HS-27A (cell line): ENCODE data around the gene AIF1.

Source experiments
- DNase-seq: peaks from one replicate; pipeline ENCODE4 v3.0.0-alpha.2; 2012; ENCODE audit warnings: low read depth, missing footprints

AIF1 gene

GRCh38 chr6:31642798-31643570 lies 27.9 kb downstream of the AIF1 start:
- no peak for DNase-seq

GRCh38 chr6:31643818-31644454 lies 28.9 kb downstream of the AIF1 start:
- no peak for DNase-seq

- no peak for DNase-seq
Observed at GRCh38 chr6:31645325-31645724, 30.3 kb downstream of the AIF1 start.

- no peak for DNase-seq
Observed at GRCh38 chr6:31651602-31652191, 36.7 kb downstream of the AIF1 start.

GRCh38 chr6:31652925-31653724 lies 38.1 kb downstream of the AIF1 start:
- no peak for DNase-seq

GRCh38 chr6:31654574-31655348 lies 39.7 kb downstream of the AIF1 start:
- DNase-seq = no peak

- no peak for DNase-seq
Observed at GRCh38 chr6:31655349-31656237, 40.6 kb downstream of the AIF1 start, which contains the start of gene APOM. APOM (plus strand) TSS chr6:31655894; CDS start chr6:31655967, 73 bp downstream.

GRCh38 chr6:31657406-31658157 lies 42.5 kb downstream of the AIF1 start:
- no peak for DNase-seq

GRCh38 chr6:31658158-31658688 lies 43.2 kb downstream of the AIF1 start:
- no peak for DNase-seq

- DNase-seq = no peak
Observed at GRCh38 chr6:31658983-31659648, 44.1 kb downstream of the AIF1 start.

GRCh38 chr6:31659649-31660380 lies 44.8 kb downstream of the AIF1 start:
- DNase-seq = no peak

- DNase-seq = no peak
Observed at GRCh38 chr6:31660381-31661261, 45.6 kb downstream of the AIF1 start, which contains the start of gene C6orf47. C6orf47 (minus strand) TSS chr6:31660778; CDS start chr6:31659947, 831 bp downstream.

- DNase-seq = no peak
Observed at GRCh38 chr6:31661262-31662123, 46.5 kb downstream of the AIF1 start.

- DNase-seq = no peak
Observed at GRCh38 chr6:31662124-31662723, 47.2 kb downstream of the AIF1 start.

- DNase-seq = no peak
Observed at GRCh38 chr6:31663126-31663960, 48.3 kb downstream of the AIF1 start.
